ENCODE data around the gene DIPK1B.

GRCh38 chr9:136697821-136698526, 14.4 kb upstream of the DIPK1B start:
- no peak for TF ChIP-seq CTCF (IDR thresholded peaks at IDR 0.05)
- no peak for TF ChIP-seq POLR2A (IDR thresholded peaks at IDR 0.05)
